Esophagus muscularis mucosa (tissue), 3 donors: ENCODE results near the gene FDX1.

Experiments
- CTCF ChIP-seq, 3 experiments: fragments of 200-600 bp in 2 of 3; fragments of 450-650 bp in 1 of 3; sonication (generic) in 2 of 3; IDR thresholded peaks; one replicate each; pipeline ENCODE4 v1.5.1; 2017 to 2019; ENCODE audit warnings: antibody characterized with exemption in 3 of 3, mild to moderate bottlenecking in 2 of 3, moderate library complexity in 1 of 3
- POLR2A ChIP-seq: fragments of 450-650 bp; IDR thresholded peaks from one replicate; pipeline ENCODE4 v1.6.1; 2017; ENCODE audit warnings: antibody characterized with exemption, moderate library complexity, mild to moderate bottlenecking, low read depth

DNA sequence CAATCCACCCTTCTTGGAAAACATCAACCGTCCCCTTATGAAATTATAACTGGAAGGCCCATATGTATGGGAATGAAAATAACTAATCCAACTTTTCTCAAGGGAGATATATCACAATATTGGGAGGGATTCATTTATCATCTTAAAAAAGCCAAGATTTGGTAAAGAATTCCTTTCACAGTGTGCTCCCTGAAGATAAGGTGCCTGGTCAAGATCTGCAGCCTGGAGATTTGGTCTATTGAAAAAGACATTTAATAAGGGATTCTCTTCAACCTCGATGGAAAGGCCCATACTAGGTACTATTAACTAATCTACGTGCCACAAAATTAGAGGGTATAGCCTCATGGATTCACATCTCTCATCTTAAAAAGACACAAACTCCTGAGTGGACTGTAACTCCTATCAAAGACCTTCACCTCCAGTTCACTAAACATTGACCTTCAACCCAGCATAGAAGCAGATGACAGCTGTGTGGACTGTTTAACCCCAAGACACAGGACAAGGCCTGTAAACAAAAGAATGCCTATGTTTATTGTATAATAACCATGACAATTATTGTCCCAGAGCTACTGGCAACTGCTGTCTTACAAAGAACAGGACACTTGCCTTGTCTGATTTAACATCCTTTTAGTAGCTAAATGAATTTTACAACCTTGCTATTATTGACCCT, 4.8 kb upstream of the FDX1 start:
- no peak for TF ChIP-seq CTCF (IDR thresholded peaks at IDR 0.05)
- TF ChIP-seq POLR2A: no peak
